ENCODE results near the gene LRRC25.

GRCh38 chr19:18350490-18350889, 46.9 kb downstream of the LRRC25 start:
- TF ChIP-seq EZH2 (IDR thresholded peaks at IDR 0.05; ENCODE audit: borderline replicate concordance, insufficient read depth, low read length, poor library complexity, severe bottlenecking) (no peak), POLR2AphosphoS5 (IDR thresholded peaks at IDR 0.05) (no peak), CTCF (IDR thresholded peaks at IDR 0.05; ENCODE audit: poor library complexity, severe bottlenecking) (no peak), TAF1 (IDR thresholded peaks at IDR 0.05; ENCODE audit: low read depth) (no peak), EP300 (conservative IDR thresholded peaks at IDR 0.05; ENCODE audit: poor library complexity, severe bottlenecking) (no peak), RAD21 (conservative IDR thresholded peaks at IDR 0.05) (no peak), SMC3 (conservative IDR thresholded peaks at IDR 0.05; ENCODE audit: poor library complexity) (no peak)
- TF ChIP-seq, protein P1, sequence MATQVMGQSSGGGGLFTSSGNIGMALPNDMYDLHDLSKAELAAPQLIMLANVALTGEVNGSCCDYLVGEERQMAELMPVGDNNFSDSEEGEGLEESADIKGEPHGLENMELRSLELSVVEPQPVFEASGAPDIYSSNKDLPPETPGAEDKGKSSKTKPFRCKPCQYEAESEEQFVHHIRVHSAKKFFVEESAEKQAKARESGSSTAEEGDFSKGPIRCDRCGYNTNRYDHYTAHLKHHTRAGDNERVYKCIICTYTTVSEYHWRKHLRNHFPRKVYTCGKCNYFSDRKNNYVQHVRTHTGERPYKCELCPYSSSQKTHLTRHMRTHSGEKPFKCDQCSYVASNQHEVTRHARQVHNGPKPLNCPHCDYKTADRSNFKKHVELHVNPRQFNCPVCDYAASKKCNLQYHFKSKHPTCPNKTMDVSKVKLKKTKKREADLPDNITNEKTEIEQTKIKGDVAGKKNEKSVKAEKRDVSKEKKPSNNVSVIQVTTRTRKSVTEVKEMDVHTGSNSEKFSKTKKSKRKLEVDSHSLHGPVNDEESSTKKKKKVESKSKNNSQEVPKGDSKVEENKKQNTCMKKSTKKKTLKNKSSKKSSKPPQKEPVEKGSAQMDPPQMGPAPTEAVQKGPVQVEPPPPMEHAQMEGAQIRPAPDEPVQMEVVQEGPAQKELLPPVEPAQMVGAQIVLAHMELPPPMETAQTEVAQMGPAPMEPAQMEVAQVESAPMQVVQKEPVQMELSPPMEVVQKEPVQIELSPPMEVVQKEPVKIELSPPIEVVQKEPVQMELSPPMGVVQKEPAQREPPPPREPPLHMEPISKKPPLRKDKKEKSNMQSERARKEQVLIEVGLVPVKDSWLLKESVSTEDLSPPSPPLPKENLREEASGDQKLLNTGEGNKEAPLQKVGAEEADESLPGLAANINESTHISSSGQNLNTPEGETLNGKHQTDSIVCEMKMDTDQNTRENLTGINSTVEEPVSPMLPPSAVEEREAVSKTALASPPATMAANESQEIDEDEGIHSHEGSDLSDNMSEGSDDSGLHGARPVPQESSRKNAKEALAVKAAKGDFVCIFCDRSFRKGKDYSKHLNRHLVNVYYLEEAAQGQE (IDR thresholded peaks at IDR 0.05; ENCODE audit: borderline replicate concordance) = no peak

Data from neural cell (in vitro differentiated cells).